SK-N-SH (cell line): ENCODE data around the gene ACSS2.

Experiments
- CHD2 ChIP-seq: fragments of 150-350 bp; IDR thresholded peaks from 2 replicates; pipeline ENCODE4 v1.6.1; 2018; ENCODE audit warnings: low read length; ENCODE audit not compliant: partially characterized antibody
- EP300 ChIP-seq, 2 experiments: IDR thresholded peaks; 2 replicates each; pipeline versions ENCODE4 v1.4.0 to v1.6.1; 2012; ENCODE audit warnings: borderline replicate concordance in 1 of 2, low read depth in 1 of 2, low read length in 1 of 2
- GATA2 ChIP-seq: sonication (generic); formaldehyde crosslinking; IDR thresholded peaks from 2 replicates; pipeline ENCODE4 v1.5.0; 2020; ENCODE audit warnings: mild to moderate bottlenecking, missing genetic modification reagents
- JUND ChIP-seq: IDR thresholded peaks from 2 replicates; pipeline ENCODE4 v1.4.0; 2012
- MXI1 ChIP-seq: IDR thresholded peaks from 2 replicates; pipeline ENCODE4 v1.6.1; 2012; ENCODE audit warnings: mild to moderate bottlenecking, low read depth, low read length, improper control_type of control experiment
- NFIC ChIP-seq: IDR thresholded peaks from 2 replicates; pipeline ENCODE4 v1.4.0; 2012; ENCODE audit warnings: borderline replicate concordance
- POLR2AphosphoS5 ChIP-seq: IDR thresholded peaks from 2 replicates; pipeline ENCODE4 v1.6.1; 2012; ENCODE audit warnings: low read depth, low read length
- RFX5 ChIP-seq: IDR thresholded peaks from 2 replicates; pipeline ENCODE4 v1.6.1; 2012; ENCODE audit warnings: mild to moderate bottlenecking, improper control_type of control experiment, low read length
- RXRA ChIP-seq: IDR thresholded peaks from 2 replicates; pipeline ENCODE4 v1.4.0; 2012; ENCODE audit warnings: low read depth, mild to moderate bottlenecking, borderline replicate concordance
- YY1 ChIP-seq: IDR thresholded peaks from 2 replicates; pipeline ENCODE4 v1.4.0; 2012; ENCODE audit warnings: low read depth, mild to moderate bottlenecking
- TF ChIP-seq, protein P1 (sequence below): fragments of 200-600 bp; sonication (generic); IDR thresholded peaks from 2 replicates; pipeline ENCODE4 v1.6.1; 2017; ENCODE audit warnings: antibody characterized with exemption, mild to moderate bottlenecking, moderate library complexity
- TF ChIP-seq, protein P2 (sequence below): IDR thresholded peaks from 2 replicates; pipeline ENCODE4 v1.4.0; 2012; ENCODE audit warnings: low read depth, borderline replicate concordance
- TF ChIP-seq, protein P3 (sequence below): IDR thresholded peaks from 2 replicates; pipeline ENCODE4 v1.4.0; 2012; ENCODE audit warnings: low read depth, borderline replicate concordance

DNA sequence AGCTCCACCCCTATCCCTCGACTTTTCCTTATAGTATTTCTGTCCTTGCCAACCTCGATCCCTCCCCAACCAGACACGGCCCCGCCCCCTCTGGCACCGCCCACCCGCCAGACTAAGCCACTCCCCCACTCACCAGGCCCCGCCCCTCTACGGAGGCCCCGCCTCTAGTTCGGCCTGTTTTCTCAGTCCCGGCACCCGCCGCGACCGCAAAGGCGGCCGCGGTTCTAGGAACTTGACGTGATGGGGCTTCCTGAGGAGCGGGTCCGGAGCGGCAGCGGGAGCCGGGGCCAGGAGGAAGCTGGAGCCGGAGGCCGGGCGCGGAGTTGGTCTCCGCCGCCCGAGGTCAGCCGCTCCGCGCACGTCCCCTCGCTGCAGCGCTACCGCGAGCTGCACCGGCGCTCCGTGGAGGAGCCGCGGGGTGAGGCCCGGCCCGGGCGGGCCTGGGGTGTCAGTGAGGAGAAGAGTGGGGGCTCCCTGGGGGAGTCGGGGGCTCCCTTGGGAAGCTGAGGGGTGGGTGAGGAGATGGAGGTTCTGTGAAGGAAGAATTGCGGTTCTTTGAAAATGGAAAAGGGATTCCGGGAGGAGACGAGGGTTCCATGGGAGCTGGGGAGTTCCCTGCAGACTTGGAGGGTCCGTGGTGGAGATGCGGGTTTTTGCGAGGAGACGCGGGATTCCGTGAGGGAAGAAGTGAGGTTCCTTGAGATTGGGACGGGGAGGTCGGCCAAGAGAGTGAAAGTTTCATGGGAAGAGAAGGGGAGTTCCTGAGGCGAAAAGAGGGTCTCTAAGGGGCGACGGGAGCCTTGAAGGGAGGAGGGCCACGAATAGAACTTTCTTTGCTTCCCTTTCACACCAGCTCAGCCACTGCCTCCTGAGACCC is at the start of gene ACSS2:
- TF ChIP-seq JUND: no peak
- no peak for TF ChIP-seq GATA2
- TF ChIP-seq POLR2AphosphoS5: peak; percentile 89
- TF ChIP-seq RFX5: no peak
- TF ChIP-seq RXRA: no peak
- TF ChIP-seq, protein P1, sequence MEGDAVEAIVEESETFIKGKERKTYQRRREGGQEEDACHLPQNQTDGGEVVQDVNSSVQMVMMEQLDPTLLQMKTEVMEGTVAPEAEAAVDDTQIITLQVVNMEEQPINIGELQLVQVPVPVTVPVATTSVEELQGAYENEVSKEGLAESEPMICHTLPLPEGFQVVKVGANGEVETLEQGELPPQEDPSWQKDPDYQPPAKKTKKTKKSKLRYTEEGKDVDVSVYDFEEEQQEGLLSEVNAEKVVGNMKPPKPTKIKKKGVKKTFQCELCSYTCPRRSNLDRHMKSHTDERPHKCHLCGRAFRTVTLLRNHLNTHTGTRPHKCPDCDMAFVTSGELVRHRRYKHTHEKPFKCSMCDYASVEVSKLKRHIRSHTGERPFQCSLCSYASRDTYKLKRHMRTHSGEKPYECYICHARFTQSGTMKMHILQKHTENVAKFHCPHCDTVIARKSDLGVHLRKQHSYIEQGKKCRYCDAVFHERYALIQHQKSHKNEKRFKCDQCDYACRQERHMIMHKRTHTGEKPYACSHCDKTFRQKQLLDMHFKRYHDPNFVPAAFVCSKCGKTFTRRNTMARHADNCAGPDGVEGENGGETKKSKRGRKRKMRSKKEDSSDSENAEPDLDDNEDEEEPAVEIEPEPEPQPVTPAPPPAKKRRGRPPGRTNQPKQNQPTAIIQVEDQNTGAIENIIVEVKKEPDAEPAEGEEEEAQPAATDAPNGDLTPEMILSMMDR: no peak
- TF ChIP-seq, protein P2, sequence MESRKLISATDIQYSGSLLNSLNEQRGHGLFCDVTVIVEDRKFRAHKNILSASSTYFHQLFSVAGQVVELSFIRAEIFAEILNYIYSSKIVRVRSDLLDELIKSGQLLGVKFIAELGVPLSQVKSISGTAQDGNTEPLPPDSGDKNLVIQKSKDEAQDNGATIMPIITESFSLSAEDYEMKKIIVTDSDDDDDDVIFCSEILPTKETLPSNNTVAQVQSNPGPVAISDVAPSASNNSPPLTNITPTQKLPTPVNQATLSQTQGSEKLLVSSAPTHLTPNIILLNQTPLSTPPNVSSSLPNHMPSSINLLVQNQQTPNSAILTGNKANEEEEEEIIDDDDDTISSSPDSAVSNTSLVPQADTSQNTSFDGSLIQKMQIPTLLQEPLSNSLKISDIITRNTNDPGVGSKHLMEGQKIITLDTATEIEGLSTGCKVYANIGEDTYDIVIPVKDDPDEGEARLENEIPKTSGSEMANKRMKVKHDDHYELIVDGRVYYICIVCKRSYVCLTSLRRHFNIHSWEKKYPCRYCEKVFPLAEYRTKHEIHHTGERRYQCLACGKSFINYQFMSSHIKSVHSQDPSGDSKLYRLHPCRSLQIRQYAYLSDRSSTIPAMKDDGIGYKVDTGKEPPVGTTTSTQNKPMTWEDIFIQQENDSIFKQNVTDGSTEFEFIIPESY: no peak
- no peak for TF ChIP-seq EP300 (IDR thresholded peaks at IDR 0.05; ENCODE audit: borderline replicate concordance in 1 of 2, low read depth in 1 of 2, low read length in 1 of 2)
- TF ChIP-seq MXI1: no peak; the same call in 1 of the 2 replicates
- TF ChIP-seq, protein P3, sequence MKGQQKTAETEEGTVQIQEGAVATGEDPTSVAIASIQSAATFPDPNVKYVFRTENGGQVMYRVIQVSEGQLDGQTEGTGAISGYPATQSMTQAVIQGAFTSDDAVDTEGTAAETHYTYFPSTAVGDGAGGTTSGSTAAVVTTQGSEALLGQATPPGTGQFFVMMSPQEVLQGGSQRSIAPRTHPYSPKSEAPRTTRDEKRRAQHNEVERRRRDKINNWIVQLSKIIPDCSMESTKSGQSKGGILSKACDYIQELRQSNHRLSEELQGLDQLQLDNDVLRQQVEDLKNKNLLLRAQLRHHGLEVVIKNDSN: no peak
- TF ChIP-seq CHD2: no peak
- no peak for TF ChIP-seq NFIC
- no peak for TF ChIP-seq YY1
